B cell (primary cell): ENCODE measurements around the gene CFTR. TPM values are rescaled to one million over a fixed set of nuclear protein-coding genes. Genes with fewer than 3 reads are reported as not detected.

Source experiments
- ATAC-seq: fragments of 200-7000 bp; cut with Tn5 transposase; one replicate; pipeline ENCODE4 v1.10.0; 2021; ENCODE audit warnings: low read depth, mild to moderate bottlenecking, moderate number of reproducible peaks, moderate library complexity
- CTCF ChIA-PET: fragments of 350-600 bp; sonication (Branson Sonifier 250); formaldehyde crosslinking; loops from one replicate; lab custom pipeline; 2021; ENCODE audit warnings: antibody characterized with exemption, inconsistent platforms; lab: Charles Lee
- POLR2A ChIA-PET: fragments of 350-600 bp; sonication (Branson Sonifier 250); formaldehyde crosslinking; loops from one replicate; lab custom pipeline; 2021; ENCODE audit warnings: antibody characterized with exemption; lab: Charles Lee
- DNase-seq: peaks from one replicate; pipeline ENCODE4 v3.0.0; 2013
- H2AFZ ChIP-seq: 2 replicates; pipeline ENCODE4 v1.6.1; 2012; ENCODE audit warnings: mild to moderate bottlenecking, low read depth, low read length; ENCODE audit not compliant: insufficient read depth, poor library complexity, severe bottlenecking
- H3K27ac ChIP-seq, 2 donors: 1 replicate in 1 of 2; 2 replicates in 1 of 2; pipeline ENCODE4 v1.5.1; 2012 to 2013; ENCODE audit warnings: low read length in 2 of 2, mild to moderate bottlenecking in 2 of 2, moderate library complexity in 1 of 2
- H3K27me3 ChIP-seq, 4 experiments: fragments of 200-600 bp in 1 of 4; sonication (generic) in 1 of 4; replicated peaks in 1 of 4; 1 replicate in 2 of 4; 2 replicates in 2 of 4; pipeline versions ENCODE4 v1.6.1 to v1.7.0; 2013 to 2016; ENCODE audit warnings: low read length in 3 of 4, mild to moderate bottlenecking in 2 of 4, mixed read lengths in 1 of 4, moderate library complexity in 1 of 4; ENCODE audit not compliant: insufficient read depth in 4 of 4, control insufficient read depth in 3 of 4; ENCODE audit errors: control extremely low read depth in 1 of 4
- H3K36me3 ChIP-seq, 2 experiments: replicated peaks in 1 of 2; 1 replicate in 1 of 2; 2 replicates in 1 of 2; pipeline versions ENCODE4 v1.6.1 to v1.7.1; 2013; ENCODE audit warnings: low read length in 1 of 2; ENCODE audit not compliant: insufficient read depth in 2 of 2, control insufficient read depth in 1 of 2; ENCODE audit errors: control extremely low read depth in 1 of 2, extremely low read depth in 1 of 2
- H3K4me1 ChIP-seq, 2 donors: fragments of 200-600 bp in 1 of 2; sonication (generic) in 1 of 2; 1 replicate in 1 of 2; 2 replicates in 1 of 2; pipeline versions ENCODE4 v1.5.1 to v1.6.1; 2013 to 2017; ENCODE audit warnings: low read length in 2 of 2; ENCODE audit not compliant: control insufficient read depth in 2 of 2, insufficient read depth in 2 of 2
- H3K4me2 ChIP-seq: replicated peaks from 2 replicates; pipeline ENCODE3; 2012; ENCODE audit warnings: mild to moderate bottlenecking, low read depth, low read length; ENCODE audit not compliant: poor library complexity, severe bottlenecking
- H3K4me3 ChIP-seq, 5 experiments: fragments of 200-600 bp in 1 of 5; sonication (generic) in 1 of 5; 1 replicate in 3 of 5; 2 replicates in 2 of 5; pipeline versions ENCODE4 v1.5.1 to v1.7.0; 2011 to 2016; ENCODE audit warnings: low read length in 4 of 5, mild to moderate bottlenecking in 4 of 5, low read depth in 2 of 5, control low read depth in 1 of 5, moderate library complexity in 1 of 5; ENCODE audit not compliant: insufficient read depth in 1 of 5; ENCODE audit errors: control extremely low read depth in 1 of 5, extremely low read depth in 1 of 5
- H3K79me2 ChIP-seq: fragments of 200-600 bp; sonication (generic); one replicate; pipeline ENCODE4 v1.6.0; 2016; ENCODE audit warnings: low read length; ENCODE audit not compliant: control insufficient read depth, insufficient read depth
- H3K9ac ChIP-seq: fragments of 200-600 bp; sonication (generic); 2 replicates; pipeline ENCODE4 v1.6.1; 2017; ENCODE audit warnings: mild to moderate bottlenecking, low read length, moderate library complexity
- H3K9me3 ChIP-seq, 3 donors: one replicate each; pipeline versions ENCODE4 v1.6.1 to v1.7.1; 2013; ENCODE audit warnings: low read length in 2 of 3; ENCODE audit not compliant: control insufficient read depth in 2 of 3, insufficient read depth in 1 of 3; ENCODE audit errors: control extremely low read depth in 1 of 3
- H4K20me1 ChIP-seq: 2 replicates; pipeline ENCODE4 v1.6.0; 2012; ENCODE audit warnings: mild to moderate bottlenecking, low read length; ENCODE audit not compliant: insufficient read depth, control insufficient read depth, poor library complexity, severe bottlenecking
- H3K27ac Mint-ChIP-seq: one replicate; pipeline ENCODE4 v1.8.0; 2021; ENCODE audit warnings: mixed read lengths
- H3K27me3 Mint-ChIP-seq: one replicate; pipeline ENCODE4 v1.8.0; 2021; ENCODE audit warnings: mixed read lengths
- H3K4me1 Mint-ChIP-seq: one replicate; pipeline ENCODE4 v1.8.0; 2021; ENCODE audit warnings: mixed read lengths
- H3K4me3 Mint-ChIP-seq: one replicate; pipeline ENCODE4 v1.8.0; 2021; ENCODE audit warnings: mixed read lengths
- H3K9me3 Mint-ChIP-seq: one replicate; pipeline ENCODE4 v1.8.0; 2022; ENCODE audit warnings: mixed read lengths; ENCODE audit not compliant: insufficient read depth
- EZH2 ChIP-seq: IDR thresholded peaks from 2 replicates; pipeline ENCODE4 v1.6.1; 2012; ENCODE audit warnings: borderline replicate concordance, low read depth, mild to moderate bottlenecking, moderate library complexity, low read length; ENCODE audit not compliant: insufficient read depth, poor library complexity, severe bottlenecking
- WGBS: methylation state at CpG from one replicate; pipeline ENCODE4 v1.1.5; 2013; ENCODE audit warnings: missing lambda C conversion rate; ENCODE audit not compliant: insufficient coverage; 5-methylcytosine and 5-hydroxymethylcytosine counted together
- intact Hi-C: fragments of 100-400 bp; cut with micrococcal nuclease; formaldehyde crosslinking; loops from one replicate; pipeline ENCODE4 v1.10.0; 2022
- polyA plus RNA-seq: library from polyadenylated mRNA; depleted of rRNA; stranded (reverse); fragments of >200 nt; gene quantifications from 2 replicates; pipeline ENCODE4 v1.2.3, GENCODE V29; 2012
- total RNA-seq, 2 donors: library from RNA; stranded (reverse); fragments of 120-200 nt in 1 of 2; gene quantifications; 1 replicate in 1 of 2; 2 replicates in 1 of 2; pipeline versions ENCODE4 v1.2.3 to v1.2.4, GENCODE V29; 2013 to 2022
- TF ChIP-seq, protein P1 (sequence below): fragments of 200-600 bp; IDR thresholded peaks from one replicate; pipeline ENCODE4 v1.8.0; 2022; ENCODE audit warnings: antibody characterized with exemption, mild to moderate bottlenecking

The CFTR gene
- total and polyA plus RNA-seq, 2 donors (not counting 1 experiment from before 2014, with no cell fraction given): not detected

DNA sequence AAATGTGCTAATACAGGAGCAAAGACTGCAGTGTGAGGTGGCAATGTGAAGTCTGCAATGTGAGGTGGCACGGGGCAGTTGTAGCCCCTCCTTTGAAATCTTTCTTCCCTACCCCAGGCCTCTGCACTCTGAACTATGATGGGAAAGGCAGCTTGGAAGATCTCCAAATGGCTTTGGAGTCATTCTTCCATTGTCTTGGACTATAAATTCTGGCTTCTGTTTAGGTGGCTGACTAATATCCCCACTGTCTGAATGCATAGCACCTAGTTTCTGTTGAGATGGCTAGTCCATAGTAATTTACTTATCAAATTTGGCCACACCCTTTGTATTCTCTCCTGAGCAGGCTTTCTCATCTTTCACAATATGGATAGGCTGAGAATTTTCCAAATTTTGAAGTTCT, 175.0 kb downstream of the CFTR start:
- H3K9ac ChIP-seq: no peak overlapping the region
- H3K79me2 ChIP-seq: no peaks in the 10 kb centered on the region
- ChIA-PET CTCF (no interaction called here), POLR2A (no interaction called here)
- intact Hi-C loops: no loop called here
- Mint-ChIP-seq H3K27ac (no peak overlapping the region), H3K27me3 (no peaks in the 10 kb centered on the region), H3K4me1 (no peaks in the 10 kb centered on the region), H3K9me3 (no peaks in the 10 kb centered on the region), H3K4me3 (no peak overlapping the region)
- DNase-seq: no peak
- no peak overlapping the region for H3K27ac ChIP-seq
- H3K4me2 ChIP-seq: no peak overlapping the region
- H3K9me3 ChIP-seq: peaks cover 0 to 4% (median 0%) of the 10 kb centered on the region in 3 donors
- no peak overlapping the region for H2AFZ ChIP-seq
- WGBS: no CpG with 5 or more reads among the region's 1 CpG
- H3K4me1 ChIP-seq: no peaks in the 10 kb centered on the region
- no peak overlapping the region for H3K4me3 ChIP-seq
- TF ChIP-seq, protein P1, sequence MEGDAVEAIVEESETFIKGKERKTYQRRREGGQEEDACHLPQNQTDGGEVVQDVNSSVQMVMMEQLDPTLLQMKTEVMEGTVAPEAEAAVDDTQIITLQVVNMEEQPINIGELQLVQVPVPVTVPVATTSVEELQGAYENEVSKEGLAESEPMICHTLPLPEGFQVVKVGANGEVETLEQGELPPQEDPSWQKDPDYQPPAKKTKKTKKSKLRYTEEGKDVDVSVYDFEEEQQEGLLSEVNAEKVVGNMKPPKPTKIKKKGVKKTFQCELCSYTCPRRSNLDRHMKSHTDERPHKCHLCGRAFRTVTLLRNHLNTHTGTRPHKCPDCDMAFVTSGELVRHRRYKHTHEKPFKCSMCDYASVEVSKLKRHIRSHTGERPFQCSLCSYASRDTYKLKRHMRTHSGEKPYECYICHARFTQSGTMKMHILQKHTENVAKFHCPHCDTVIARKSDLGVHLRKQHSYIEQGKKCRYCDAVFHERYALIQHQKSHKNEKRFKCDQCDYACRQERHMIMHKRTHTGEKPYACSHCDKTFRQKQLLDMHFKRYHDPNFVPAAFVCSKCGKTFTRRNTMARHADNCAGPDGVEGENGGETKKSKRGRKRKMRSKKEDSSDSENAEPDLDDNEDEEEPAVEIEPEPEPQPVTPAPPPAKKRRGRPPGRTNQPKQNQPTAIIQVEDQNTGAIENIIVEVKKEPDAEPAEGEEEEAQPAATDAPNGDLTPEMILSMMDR: no peak
- no peak for TF ChIP-seq EZH2
- no peaks in the 10 kb centered on the region for H3K36me3 ChIP-seq
- no peaks in the 10 kb centered on the region for H3K27me3 ChIP-seq
- no peak for ATAC-seq
- H4K20me1 ChIP-seq: no peaks in the 10 kb centered on the region

DNA sequence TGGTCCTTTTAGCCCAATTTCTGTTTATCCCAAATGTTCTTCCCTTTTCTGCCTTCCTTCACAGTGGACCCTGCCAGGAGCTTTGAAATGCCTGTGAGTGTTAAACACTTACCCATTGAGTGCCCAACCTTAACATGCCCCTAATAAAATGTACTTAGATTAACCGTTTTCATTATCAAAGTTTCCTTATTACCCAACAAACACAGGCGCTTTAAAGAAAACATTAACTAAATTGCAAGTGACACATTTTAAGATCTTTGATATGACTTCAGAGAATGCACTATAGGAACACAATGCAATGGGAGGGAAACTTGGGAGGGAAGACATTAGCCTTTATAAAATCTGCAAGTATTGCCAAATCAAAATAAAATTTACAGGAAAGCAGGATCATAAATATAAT, 177.0 kb downstream of the CFTR start:
- no peaks in the 10 kb centered on the region for H3K9me3 Mint-ChIP-seq
- Histone ChIP-seq H3K4me3 (no peak overlapping the region), H3K4me2 (no peak overlapping the region), H3K79me2 (no peaks in the 10 kb centered on the region), H3K9ac (no peak overlapping the region), H3K9me3 (peaks cover 0 to 4% (median 0%) of the 10 kb centered on the region in 3 donors), H4K20me1 (no peaks in the 10 kb centered on the region), H3K4me1 (no peaks in the 10 kb centered on the region), H3K27ac (no peak overlapping the region), H2AFZ (no peak overlapping the region), H3K27me3 (no peaks in the 10 kb centered on the region), H3K36me3 (no peaks in the 10 kb centered on the region)
- intact Hi-C loops: no loop called here
- 86% methylated on average over 1 of the region's 2 CpGs for WGBS
- no peaks in the 10 kb centered on the region for H3K4me1 Mint-ChIP-seq
- TF ChIP-seq, protein P1: no peak
- TF ChIP-seq EZH2: no peak
- no peak overlapping the region for H3K4me3 Mint-ChIP-seq
- CTCF ChIA-PET: no interaction called here
- no peaks in the 10 kb centered on the region for H3K27me3 Mint-ChIP-seq
- POLR2A ChIA-PET: no interaction called here
- H3K27ac Mint-ChIP-seq: no peak overlapping the region
- ATAC-seq (no peak), DNase-seq (no peak)
